HG03066 (cell line): ENCODE results near the gene LRP1.

Experiments
- ATAC-seq: cut with Tn5 transposase; IDR thresholded peaks from one replicate; pipeline ENCODE4 v1.9.1; 2021; ENCODE audit warnings: low read depth; ENCODE audit not compliant: unreplicated experiment

The LRP1 gene

DNA sequence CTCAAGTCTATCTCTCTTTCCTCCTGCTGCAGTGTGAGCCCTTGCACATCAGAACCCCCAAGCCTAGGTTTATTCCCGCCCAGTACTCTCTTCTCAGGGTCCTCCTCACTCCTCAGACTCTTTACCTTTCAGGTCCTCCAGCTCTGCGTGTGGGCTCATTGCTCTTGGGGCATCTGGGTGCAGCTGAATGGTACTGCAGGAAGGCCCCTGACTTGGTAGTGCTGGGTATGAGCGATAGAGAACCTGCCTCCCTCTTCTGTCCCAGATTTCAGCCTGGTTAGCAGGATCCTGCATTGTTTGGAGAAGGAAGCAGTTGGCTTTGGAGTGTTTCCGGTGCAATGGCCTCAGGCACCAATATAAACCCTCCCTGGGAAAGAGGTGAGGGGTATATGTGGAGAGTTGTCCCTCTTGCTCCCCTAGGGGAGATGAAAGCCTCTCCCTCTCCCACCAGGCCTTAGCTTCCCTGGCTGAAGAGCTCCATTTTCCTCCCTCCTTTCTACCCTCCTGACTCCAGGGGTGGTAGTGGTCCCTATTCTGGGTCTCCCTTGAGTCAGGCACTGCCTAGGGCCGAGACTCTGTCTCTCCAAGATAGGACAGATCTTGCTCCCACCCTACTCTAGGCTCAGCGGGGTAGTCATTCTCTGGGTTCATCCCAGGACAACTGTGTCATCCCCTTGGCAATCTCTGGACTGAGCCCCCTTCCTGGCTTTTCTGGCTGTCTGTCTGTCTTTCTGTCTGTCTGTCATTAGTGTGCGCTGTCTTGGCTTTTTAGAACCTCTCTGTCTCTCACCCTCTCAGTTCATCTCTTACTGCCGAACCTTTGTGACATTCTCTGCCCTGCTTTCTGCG lies 3.8 kb downstream of the LRP1 start:
- ATAC-seq = no peak

- ATAC-seq = no peak
Observed at GRCh38 chr12:57133013-57133569, 4.8 kb downstream of the LRP1 start.

DNA sequence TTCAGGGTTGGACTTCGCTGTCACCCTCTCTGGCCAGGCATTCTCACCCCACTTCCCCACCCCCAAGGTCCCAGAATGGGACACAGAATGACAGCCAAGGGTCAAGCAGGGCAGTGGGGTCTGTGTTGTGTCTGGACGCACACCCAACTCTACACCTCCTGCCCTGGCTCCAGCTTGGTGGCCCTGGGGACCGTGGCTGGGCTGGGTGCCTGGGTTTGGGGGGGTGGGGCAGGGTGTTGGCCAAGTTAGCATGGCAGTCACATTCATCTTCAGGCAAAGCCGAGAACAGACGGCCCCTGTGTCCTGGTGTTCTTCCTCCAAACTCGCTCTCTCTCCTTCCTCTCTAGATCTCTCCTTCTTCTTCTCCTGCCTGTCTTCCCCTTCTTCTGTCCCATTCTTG lies 5.6 kb downstream of the LRP1 start:
- no peak for ATAC-seq

GRCh38 chr12:57134949-57135348 lies 6.7 kb downstream of the LRP1 start:
- no peak for ATAC-seq

DNA sequence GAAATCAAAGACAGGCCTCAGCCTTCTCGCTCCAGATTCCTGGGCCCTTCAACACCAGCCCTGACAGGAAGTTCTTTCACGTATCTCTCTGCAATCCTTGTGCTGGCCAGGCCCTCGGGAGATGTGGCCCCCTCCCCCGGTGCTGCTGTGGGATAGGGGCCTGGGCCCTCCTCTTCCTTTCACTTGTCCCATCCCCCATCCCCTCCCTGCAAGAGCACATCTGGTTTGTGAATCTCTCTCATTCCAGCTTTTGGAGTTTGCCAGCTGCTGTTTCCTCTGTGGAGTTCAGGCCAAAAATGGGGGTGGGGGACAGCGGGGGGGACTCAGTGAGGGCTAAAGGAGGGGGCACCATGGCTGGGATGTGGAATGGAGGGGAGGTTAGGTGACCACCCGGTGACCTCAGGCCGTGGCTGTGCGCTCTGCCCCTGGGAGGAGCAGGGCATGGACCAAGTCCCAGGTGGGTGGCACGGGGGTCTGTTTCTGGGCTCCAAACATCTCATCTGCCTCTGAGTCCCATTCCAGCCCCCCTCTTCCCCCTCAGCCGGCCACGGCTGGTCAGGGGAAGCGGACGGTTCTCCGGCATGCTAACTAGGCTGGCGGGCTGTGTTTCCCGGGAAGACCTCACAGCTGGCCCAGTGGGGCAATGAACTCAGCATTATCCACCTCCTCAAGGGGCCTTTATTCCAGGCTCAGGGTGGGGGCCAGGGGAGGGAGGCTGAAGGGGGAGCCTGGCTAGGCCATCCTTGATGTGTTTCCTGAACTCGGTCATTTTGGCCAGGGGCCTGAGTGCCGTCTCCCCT lies 7.4 kb downstream of the LRP1 start:
- ATAC-seq = no peak

DNA sequence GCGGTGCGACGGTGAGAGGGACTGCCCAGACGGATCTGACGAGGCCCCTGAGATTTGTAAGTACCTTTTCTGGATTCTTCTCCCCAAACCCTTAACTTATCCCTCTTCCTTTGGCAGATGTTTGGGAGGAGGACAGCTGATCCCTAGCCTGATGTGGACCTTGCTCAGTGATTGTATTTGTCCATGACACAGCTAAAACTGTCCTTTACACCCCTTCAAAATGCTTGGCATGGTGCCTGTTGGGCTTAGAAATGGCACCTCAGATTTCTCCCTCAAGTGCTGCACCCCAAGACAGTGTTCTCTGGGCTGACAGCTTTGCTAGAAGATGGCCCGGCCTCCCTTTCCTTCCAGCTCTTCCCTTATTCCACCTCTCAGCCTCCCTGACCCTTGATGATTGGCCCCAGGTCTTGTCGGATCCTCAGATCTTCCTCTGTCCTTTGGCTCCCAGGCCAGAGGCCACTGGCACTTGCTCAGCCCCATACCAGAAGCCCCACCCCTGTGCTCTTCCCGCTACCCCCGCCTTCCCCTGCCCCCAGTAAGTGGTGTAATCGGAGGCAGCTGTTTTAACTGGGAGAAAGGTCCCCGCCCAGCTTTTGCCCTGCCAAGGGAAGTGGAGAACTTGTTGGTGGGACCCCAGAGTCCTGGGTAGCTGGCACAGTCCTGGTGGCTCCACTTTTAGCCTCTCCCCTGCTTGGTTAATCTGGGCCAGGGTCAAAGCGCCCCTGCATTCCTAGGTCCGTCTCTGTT lies 10.4 kb downstream of the LRP1 start:
- no peak for ATAC-seq

DNA sequence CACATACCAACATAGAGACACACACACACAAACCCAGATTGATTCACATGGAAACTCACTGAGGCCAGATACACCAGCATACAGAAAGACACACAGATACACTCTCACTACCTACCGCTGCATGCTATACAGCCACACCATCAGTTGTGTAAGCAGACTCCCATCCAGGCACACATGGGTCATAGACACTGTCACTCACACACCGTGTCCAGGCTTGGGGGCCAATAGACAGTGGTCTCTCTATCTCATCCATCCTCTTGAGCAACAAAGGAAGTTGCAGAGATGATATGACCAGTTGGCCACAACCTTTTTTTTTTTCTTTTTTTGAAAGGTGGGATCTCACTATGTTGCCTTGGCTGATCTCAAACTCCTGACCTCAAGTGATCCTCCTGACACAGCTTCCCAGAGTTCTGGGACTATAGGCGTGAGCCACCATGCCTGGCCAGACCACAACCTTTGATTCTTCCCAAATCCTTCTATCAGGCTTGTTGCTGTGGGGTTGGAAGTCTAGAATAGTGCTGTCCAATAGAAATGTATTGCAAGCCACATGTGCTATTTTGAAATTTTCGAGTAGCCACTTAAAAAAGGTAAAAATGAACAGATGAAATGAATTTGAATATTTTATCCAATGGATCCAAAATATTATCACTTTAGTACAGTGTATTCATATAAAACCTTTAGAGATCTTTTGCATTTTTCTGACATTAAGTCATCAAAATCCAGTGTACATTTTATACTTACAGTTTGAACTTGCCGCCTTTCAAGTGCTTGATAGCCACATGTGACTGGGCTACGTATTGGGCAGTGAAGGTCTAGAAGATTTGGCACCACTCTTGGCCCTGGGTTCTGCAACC lies 11.7 kb downstream of the LRP1 start:
- no peak for ATAC-seq

- ATAC-seq = no peak
Observed at GRCh38 chr12:57141249-57141648, 13.0 kb downstream of the LRP1 start.

DNA sequence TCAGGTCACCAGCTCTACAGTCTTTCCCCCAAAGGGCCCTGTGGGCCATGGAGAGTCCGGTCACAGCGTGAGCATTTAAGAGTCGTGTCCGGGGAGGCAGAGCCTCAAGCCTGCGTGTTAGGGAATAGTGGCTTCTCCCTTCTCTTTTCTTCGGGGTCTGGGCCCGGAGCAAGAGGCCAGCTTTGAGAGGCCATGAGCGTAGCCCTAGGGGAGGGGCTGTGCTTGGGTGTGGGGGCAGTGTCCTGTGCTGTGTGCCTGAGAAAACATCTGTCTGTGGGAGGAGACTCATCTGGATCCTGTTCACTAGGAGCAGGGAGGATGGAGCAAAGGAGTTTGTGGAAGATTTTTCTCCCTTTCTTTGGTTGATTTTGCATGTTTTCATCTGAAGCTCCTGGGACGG lies 13.8 kb downstream of the LRP1 start:
- no peak for ATAC-seq

GRCh38 chr12:57142727-57143126 lies 14.4 kb downstream of the LRP1 start:
- no peak for ATAC-seq

- ATAC-seq = no peak
Observed at GRCh38 chr12:57143454-57143853, 15.2 kb downstream of the LRP1 start.

DNA sequence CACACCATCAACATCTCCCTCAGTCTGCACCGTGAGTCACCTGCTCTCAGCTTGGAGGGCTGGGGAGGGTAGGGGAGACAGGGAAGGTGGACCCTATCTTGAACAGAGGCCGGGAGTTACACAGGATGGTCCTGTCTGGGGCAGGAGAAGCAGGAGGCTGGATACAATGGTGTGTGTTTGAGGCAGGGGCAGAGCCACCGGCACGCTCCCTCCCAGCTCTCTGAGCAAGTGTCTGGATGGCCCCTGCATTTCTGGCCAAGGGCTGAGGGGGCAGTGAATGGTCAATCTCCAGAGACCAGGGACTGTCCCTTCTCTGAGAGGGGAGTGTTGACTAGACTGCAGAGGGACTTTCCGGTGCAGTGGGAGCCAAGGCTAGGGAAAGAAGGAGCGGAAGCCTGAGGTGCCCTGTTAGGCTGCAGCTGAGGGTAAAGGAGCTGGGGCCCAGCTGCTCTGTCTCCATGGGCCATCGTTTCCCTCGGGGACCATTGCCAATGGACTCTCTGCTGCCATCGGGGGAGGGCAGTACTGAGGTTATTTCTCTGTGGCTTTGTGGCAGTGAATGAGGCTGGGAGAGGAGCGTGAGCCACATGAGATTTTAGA lies 17.3 kb downstream of the LRP1 start:
- no peak for ATAC-seq

DNA sequence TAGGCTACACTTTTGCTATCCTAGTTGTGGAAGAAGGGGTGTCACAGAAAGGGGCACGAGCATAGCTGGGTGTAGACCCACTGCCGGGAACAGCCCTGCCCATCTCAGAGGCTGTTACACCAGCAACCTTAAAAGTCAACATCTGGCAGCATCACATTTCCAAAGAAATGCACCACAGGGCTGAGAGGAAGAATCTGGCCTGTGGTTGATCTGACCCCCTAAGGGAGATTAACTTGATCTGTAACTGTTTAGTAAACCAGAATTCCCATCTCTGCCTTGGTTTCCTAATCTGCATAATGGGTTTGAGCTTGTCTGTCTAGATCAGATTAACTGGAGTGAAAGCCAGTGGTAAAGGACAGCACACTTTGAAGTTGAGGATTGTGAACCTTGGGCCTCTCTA lies 17.8 kb downstream of the LRP1 start:
- no peak for ATAC-seq

DNA sequence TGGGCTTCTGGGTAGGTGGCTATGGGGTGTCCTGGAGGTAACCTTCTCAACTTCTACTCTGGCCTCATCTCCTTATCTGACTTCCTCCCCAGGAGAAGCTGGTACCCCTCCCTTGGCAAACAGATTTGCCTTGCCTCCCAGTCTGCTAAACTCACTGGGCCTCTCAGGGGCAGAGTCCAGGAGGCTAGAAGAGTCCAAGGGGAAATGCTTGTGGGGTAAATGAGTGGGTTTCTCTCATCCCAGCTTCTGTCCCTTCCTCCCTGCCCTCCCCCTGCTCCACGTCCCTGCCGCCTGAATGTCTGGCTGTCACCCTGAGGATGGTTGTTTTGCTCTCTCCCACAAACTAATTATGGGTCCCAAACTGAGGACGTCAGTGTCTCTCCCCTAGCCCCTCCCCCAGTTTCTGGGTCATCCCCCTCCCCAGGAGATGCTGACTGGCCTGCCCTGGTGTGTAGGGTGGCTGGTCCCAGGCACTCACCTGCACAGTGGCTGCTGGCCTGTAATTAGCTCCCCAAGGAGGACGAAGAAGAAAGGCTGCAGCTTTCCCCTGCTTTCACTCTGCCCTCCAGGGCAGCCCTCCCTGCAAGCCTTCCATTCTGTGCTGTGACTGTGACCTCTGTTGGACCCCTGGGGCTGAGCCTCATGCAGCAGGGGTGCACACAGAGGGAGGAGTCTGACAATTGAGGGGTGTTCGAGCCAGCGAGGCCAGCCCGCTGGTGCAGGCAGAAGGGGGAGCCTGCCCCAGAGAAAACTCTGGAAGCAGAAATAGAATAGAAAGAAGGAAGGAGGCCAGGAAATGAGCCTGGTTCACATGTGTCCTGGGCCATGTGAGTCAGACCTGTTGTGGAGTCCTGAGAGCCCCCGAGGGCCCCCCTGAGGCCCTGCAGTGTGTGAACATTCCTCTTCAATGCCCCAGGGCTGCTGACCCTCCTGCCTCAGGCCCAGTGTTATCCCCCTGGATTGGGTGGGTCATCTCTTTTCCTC lies 19.0 kb downstream of the LRP1 start, which contains the start of gene LRP1-AS:
TSS of gene LRP1-AS (minus strand) at position 659 of the 984 bp plus-strand sequence.
- ATAC-seq = no peak

DNA sequence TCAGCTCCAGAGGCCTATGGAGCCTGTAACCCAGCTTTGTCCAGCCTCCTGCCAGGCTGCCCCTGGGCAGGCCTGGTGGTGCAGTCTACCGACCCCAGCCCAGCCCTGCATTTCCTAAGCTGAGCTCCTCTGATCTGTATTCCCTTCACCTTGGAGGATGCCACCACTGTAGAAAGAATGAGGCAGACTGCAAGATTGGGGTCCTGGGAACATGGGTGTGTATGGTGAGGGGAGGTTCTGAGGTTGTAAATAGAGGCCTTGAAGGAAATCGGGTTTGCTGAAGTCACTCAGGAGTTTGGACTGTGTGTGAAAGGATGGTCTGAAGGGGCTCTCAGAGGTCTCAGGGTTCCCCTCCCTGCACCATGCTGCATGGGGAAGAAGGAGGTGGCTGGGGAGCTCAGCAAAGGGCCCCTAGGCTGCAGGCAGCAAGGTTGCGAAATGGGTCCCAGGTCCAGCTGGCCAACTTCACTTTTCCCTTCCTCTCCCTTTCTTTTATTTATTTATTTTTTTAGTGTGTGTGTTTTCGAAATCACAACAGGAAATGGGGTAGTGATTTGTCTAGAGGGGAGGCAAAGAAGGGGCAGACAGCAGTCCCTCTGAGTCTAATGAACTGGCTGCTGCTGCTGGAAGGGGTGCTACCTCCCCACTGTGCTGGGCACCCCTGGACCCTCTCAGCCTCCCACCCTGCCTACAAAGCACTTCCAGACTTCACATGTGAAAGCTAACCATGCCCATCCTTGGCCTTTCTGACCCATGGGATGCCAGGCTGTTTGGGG lies 20.4 kb downstream of the LRP1 start:
- ATAC-seq = no peak

- ATAC-seq = no peak
Observed at GRCh38 chr12:57149245-57149900, 21.1 kb downstream of the LRP1 start.

DNA sequence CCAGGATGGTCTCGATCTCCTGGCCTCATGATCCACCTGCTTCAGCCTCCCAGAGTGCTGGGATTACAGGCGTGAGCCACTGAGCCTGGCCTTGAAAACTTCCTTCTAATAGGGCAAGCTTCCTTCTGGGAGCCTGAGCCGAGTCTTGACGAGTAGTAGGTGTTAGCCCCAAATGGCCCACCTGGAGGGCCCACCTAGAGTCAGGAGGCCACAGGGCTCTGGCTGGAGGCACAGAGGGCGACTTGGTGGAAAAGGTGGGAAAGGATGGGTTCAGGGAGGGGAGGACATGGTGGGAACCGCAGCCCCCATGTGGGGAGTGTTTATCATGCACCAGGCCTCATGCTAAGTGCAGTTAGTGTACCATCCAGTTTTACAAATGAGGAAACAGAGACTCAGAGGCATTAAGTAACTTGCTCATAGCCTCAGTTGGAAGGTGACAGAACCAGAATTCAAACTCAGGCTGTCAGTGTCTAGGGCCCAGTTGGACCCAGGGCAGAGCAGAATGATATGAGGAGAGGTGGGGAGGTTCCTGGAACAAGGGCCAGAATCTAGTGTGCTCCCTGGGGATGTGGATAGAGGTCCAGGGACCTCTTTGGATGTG lies 22.2 kb downstream of the LRP1 start:
- no peak for ATAC-seq
